ENCODE measurements around the gene SERPINA4.

- TF ChIP-seq CTCF (conservative IDR thresholded peaks at IDR 0.05 in 1 of 2, IDR thresholded peaks at IDR 0.05 in 1 of 2; ENCODE audit: low read depth in 1 of 2, low read length in 2 of 2) = no peak
- no peak for TF ChIP-seq EZH2 (IDR thresholded peaks at IDR 0.05; ENCODE audit: low read length, missing control alignments)
These were observed 34.7 kb downstream of the SERPINA4 start for GRCh38 chr14:94595912-94596311.

Measured in fibroblast of lung (primary cell).